HepG2 (cell line): Measurements from ENCODE around the gene CCDC85A. TPM values are rescaled to one million over a fixed set of nuclear protein-coding genes. Genes with fewer than 3 reads are reported as not detected.

Experiments used
- ATAC-seq: fragments of 200-7000 bp; cut with Tn5 transposase; 3 replicates; pipeline ENCODE4 v1.9.1; 2020; ENCODE audit warnings: mild to moderate bottlenecking, moderate library complexity
- BruUV-seq: library from RNA; stranded (reverse); fragments of 400-500 nt; replicated peaks from 2 replicates; lab custom pipeline; 2021; lab: Mats Ljungman, UMichigan
- CTCF ChIA-PET: fragments of 300-600 bp; formaldehyde crosslinking; extraction: SDS; loops from one replicate; lab custom pipeline; 2021; ENCODE audit warnings: low total read pairs, inconsistent platforms, low intra/inter-chr PET ratio; lab: Yijun Ruan, JAX
- POLR2A ChIA-PET: fragments of 350-600 bp; sonication (Branson Sonifier 250); formaldehyde crosslinking; loops from one replicate; lab custom pipeline; 2020; ENCODE audit warnings: antibody characterized with exemption, inconsistent platforms; lab: Yijun Ruan, JAX
- DNase-seq: peaks from one replicate; pipeline ENCODE4 v3.0.0-alpha.2; 2015; ENCODE audit warnings: low spot score
- FAIRE-seq: peaks from 3 replicates; lab custom pipeline; 2011; peaks lifted over from hg19 to GRCh38; lab: Jason Lieb, UNC
- H2AFZ ChIP-seq: one replicate; pipeline ENCODE4 v1.6.1; 2011; ENCODE audit warnings: low read length, inconsistent platforms
- H3K27ac ChIP-seq: fragments of 300-600 bp; 3 replicates; pipeline ENCODE4 v1.8.0; 2011; ENCODE audit warnings: mixed run types, mild to moderate bottlenecking, mixed read lengths, low read length, inconsistent platforms; ENCODE audit not compliant: insufficient read depth; ENCODE audit errors: extremely low read length
- H3K27me3 ChIP-seq, 2 experiments: fragments of 200-600 bp in 1 of 2; 2 replicates in 1 of 2; 3 replicates in 1 of 2; pipeline versions ENCODE4 v1.6.0 to v1.8.0; 2011; ENCODE audit warnings: low read length in 2 of 2, mild to moderate bottlenecking in 2 of 2, moderate library complexity in 2 of 2, inconsistent platforms in 1 of 2; ENCODE audit not compliant: insufficient read depth in 2 of 2, control insufficient read depth in 1 of 2
- H3K36me3 ChIP-seq, 2 experiments: fragments of 200-600 bp in 1 of 2; replicated peaks in 1 of 2; 2 replicates in 1 of 2; 3 replicates in 1 of 2; pipeline versions ENCODE4 v1.5.1 to v1.8.0; 2011; ENCODE audit warnings: low read length in 2 of 2, inconsistent platforms in 1 of 2; ENCODE audit not compliant: insufficient read depth in 2 of 2, control insufficient read depth in 1 of 2
- H3K4me1 ChIP-seq: 2 replicates; pipeline ENCODE4 v1.5.1; 2012; ENCODE audit warnings: low read length, inconsistent platforms; ENCODE audit not compliant: insufficient read depth
- H3K4me2 ChIP-seq: 2 replicates; pipeline ENCODE4 v1.6.0; 2011; ENCODE audit warnings: low read depth, low read length, inconsistent platforms
- H3K4me3 ChIP-seq, 3 experiments: fragments of 200-600 bp in 1 of 3; sonication (generic), shearing (Covaris generic) in 1 of 3; replicated peaks in 1 of 3; 2 replicates each; pipeline ENCODE4 v1.5.1; 2011 to 2016; ENCODE audit warnings: low read length in 3 of 3, inconsistent platforms in 2 of 3, low read depth in 2 of 3, mild to moderate bottlenecking in 2 of 3, control low read depth in 1 of 3, mixed read lengths in 1 of 3; ENCODE audit not compliant: insufficient read depth in 1 of 3
- H3K79me2 ChIP-seq: one replicate; pipeline ENCODE4 v1.6.1; 2011; ENCODE audit warnings: low read length, inconsistent platforms; ENCODE audit not compliant: insufficient read depth
- H3K9ac ChIP-seq: 2 replicates; pipeline ENCODE4 v1.6.0; 2011; ENCODE audit warnings: mild to moderate bottlenecking, low read depth, low read length, inconsistent platforms; ENCODE audit not compliant: insufficient read depth
- H3K9me3 ChIP-seq: 2 replicates; pipeline ENCODE4 v1.5.1; 2012; ENCODE audit warnings: mild to moderate bottlenecking, low read length
- H4K20me1 ChIP-seq: 2 replicates; pipeline ENCODE4 v1.6.0; 2011; ENCODE audit warnings: inconsistent platforms, mild to moderate bottlenecking, low read length, moderate library complexity; ENCODE audit not compliant: insufficient read depth
- CREM ChIP-seq, 2 experiments: sonication (generic) in 1 of 2; formaldehyde crosslinking in 1 of 2; IDR thresholded peaks; 2 replicates each; pipeline versions ENCODE4 v1.4.0 to v1.6.1; 2016 to 2020; ENCODE audit warnings: antibody characterized with exemption in 1 of 2, mild to moderate bottlenecking in 1 of 2, missing genetic modification reagents in 1 of 2
- KMT2A ChIP-seq: sonication (generic); formaldehyde crosslinking; IDR thresholded peaks from 2 replicates; pipeline ENCODE4 v1.4.0; 2020; ENCODE audit warnings: missing genetic modification reagents
- MAFK ChIP-seq, 2 experiments: IDR thresholded peaks in 1 of 2; conservative IDR thresholded peaks in 1 of 2; 2 replicates each; pipeline ENCODE4 v1.6.1; 2011; ENCODE audit warnings: improper control_type of control experiment in 2 of 2, low read length in 2 of 2
- NFE2L2 ChIP-seq: fragments of 150-350 bp; IDR thresholded peaks from 2 replicates; pipeline ENCODE4 v1.6.1; 2014; ENCODE audit warnings: low read length
- ZBTB25 ChIP-seq: IDR thresholded peaks from 2 replicates; pipeline ENCODE4 v1.6.1; 2018; ENCODE audit warnings: missing genetic modification reagents
- ZNF260 ChIP-seq: sonication (generic); formaldehyde crosslinking; IDR thresholded peaks from 2 replicates; pipeline ENCODE4 v1.4.0; 2020; ENCODE audit warnings: missing genetic modification reagents, low read depth, mild to moderate bottlenecking, borderline replicate concordance
- ZNF510 ChIP-seq: sonication (generic); formaldehyde crosslinking; IDR thresholded peaks from 2 replicates; pipeline ENCODE4 v1.4.0; 2020; ENCODE audit warnings: low read depth, mild to moderate bottlenecking, missing genetic modification reagents
- ZNF672 ChIP-seq: sonication (generic); formaldehyde crosslinking; IDR thresholded peaks from 2 replicates; pipeline ENCODE4 v1.8.1; 2022; ENCODE audit warnings: missing genetic modification reagents
- WGBS: methylation state at CpG from one replicate; pipeline ENCODE4 v1.1.6; 2017; ENCODE audit warnings: low lambda C conversion rate; 5-methylcytosine and 5-hydroxymethylcytosine counted together
- in situ Hi-C: cut with HindIII; loops from 2 replicates; pipeline ENCODE4 v1.10.0; 2017; ENCODE audit warnings: low pct_unique_long_range_greater_than_20kb; ENCODE audit not compliant: extremely low pct_ligation_motif_present
- intact Hi-C: fragments of 100-400 bp; cut with micrococcal nuclease; formaldehyde crosslinking; loops from one replicate; pipeline ENCODE4 v1.10.0; 2022; ENCODE audit not compliant: unreplicated experiment
- polyA plus RNA-seq, 8 experiments: library from polyadenylated mRNA; depleted of rRNA in 3 of 8; stranded (reverse) in 7 of 8; unstranded in 1 of 8; fragments of >200 nt; fragmentation: Illumina TruSeq in 4 of 8; extraction: Trizol in 4 of 8; gene quantifications; 2 replicates each; pipeline versions ENCODE4 v1.2.1 to v1.2.3, GENCODE V29; 2011 to 2016; ENCODE audit warnings: low read depth in 4 of 8, missing spikeins in 1 of 8, mixed read lengths in 1 of 8; ENCODE audit not compliant: insufficient read depth in 1 of 8
- total RNA-seq, 5 experiments: library from RNA; depleted of rRNA; stranded (reverse); fragments of >200 nt; fragmentation: Illumina TruSeq; extraction: Trizol; gene quantifications; 2 replicates each; pipeline ENCODE4 v1.2.3, GENCODE V29; 2016; ENCODE audit warnings: low read depth in 1 of 5

Gene CCDC85A
- total and polyA plus RNA-seq, 2 of the 13 experiments (the other 11 are each of a cell fraction or from before 2014, with no cell fraction given), result not detected

GRCh38 chr2:56192664-56193305 is 9.0 kb downstream of the CCDC85A start:
- Histone ChIP-seq H3K27me3 (0 out of 5 replicates have a peak, but pooled peaks cover 0 to 4% of the 10 kb centered on the region in 2 experiments), H3K79me2 (no peaks in the 10 kb centered on the region), H3K4me2 (no peak overlapping the region), H3K9me3 (no peaks in the 10 kb centered on the region), H3K36me3 (no peaks in the 10 kb centered on the region), H3K4me3 (no peak overlapping the region), H3K9ac (no peak overlapping the region), H3K27ac (no peak overlapping the region), H3K4me1 (no peaks in the 10 kb centered on the region), H2AFZ (no peak overlapping the region), H4K20me1 (no peaks in the 10 kb centered on the region)
- 43% methylated on average over 13 of the region's 29 CpGs for WGBS
- in situ Hi-C loops (loop anchor here (5.0 kb wide), 1 partner anchor 555 kb away; no protein-coding TSS in a partner anchor), intact Hi-C loops (loop anchor here (5.0 kb wide), 1 partner anchor 415 kb away; no protein-coding TSS in a partner anchor)
- no peak for FAIRE-seq
- ChIA-PET CTCF (interaction anchor here (1.4 kb wide), 1 partner anchor 556 kb away, joined by 3 read pairs; no protein-coding TSS in a partner anchor), POLR2A (no interaction called here)
- no peak for DNase-seq
- ATAC-seq, result no peak
- TF ChIP-seq ZNF672 (CRISPR knock-in tag), result no peak
- no peak for TF ChIP-seq ZBTB25 (CRISPR knock-in tag)
- TF ChIP-seq ZNF510 (CRISPR knock-in tag), result no peak
- TF ChIP-seq ZNF260 (CRISPR knock-in tag), result no peak
- TF ChIP-seq CREM (IDR thresholded peaks at IDR 0.05), result no peak
- TF ChIP-seq CREM (CRISPR knock-in tag; IDR thresholded peaks at IDR 0.05), result no peak
- BruUV-seq, result no TSS peak

- H3K9ac ChIP-seq, result no peak overlapping the region
- intact Hi-C loops, result no loop called here
- no peak overlapping the region for H3K4me3 ChIP-seq
- no peaks in the 10 kb centered on the region for H3K36me3 ChIP-seq
- H3K4me1 ChIP-seq, result no peaks in the 10 kb centered on the region
- TF ChIP-seq KMT2A (CRISPR knock-in tag), result no peak
- TF ChIP-seq MAFK (conservative IDR thresholded peaks at IDR 0.05 in 1 of 2, IDR thresholded peaks at IDR 0.05 in 1 of 2; ENCODE audit: low read length in 2 of 2), result 0 out of 4 replicates have a peak, but pooled peaks of 1 of the 2 experiments have one; percentile 5
- 0 out of 2 replicates have a peak, but pooled peaks have one; percentile 36 for TF ChIP-seq NFE2L2
- TF ChIP-seq, all 625 proteins: peak for 2
- POLR2A ChIA-PET, result no interaction called here
- ATAC-seq (no peak), DNase-seq (no peak), FAIRE-seq (no peak)
- Histone ChIP-seq H3K27me3 (0 out of 5 replicates have a peak, but pooled peaks cover 0 to 4% of the 10 kb centered on the region in 2 experiments), H3K27ac (no peak overlapping the region), H3K9me3 (no peaks in the 10 kb centered on the region), H2AFZ (no peak overlapping the region), H3K79me2 (no peaks in the 10 kb centered on the region), H4K20me1 (no peaks in the 10 kb centered on the region), H3K4me2 (no peak overlapping the region)
- CTCF ChIA-PET, result no interaction called here
- BruUV-seq, result no TSS peak
- in situ Hi-C loops, result no loop called here
Measured at GRCh38 chr2:56195563-56195962, 11.8 kb downstream of the CCDC85A start.
